Heart left ventricle (tissue), 16 donors: ENCODE results near the gene LRMDA. TPM values are rescaled to one million over a fixed set of nuclear protein-coding genes. Genes with fewer than 3 reads are reported as not detected.

ENCODE experiments used
- ATAC-seq, 4 donors: fragments of 200-7000 bp; cut with Tn5 transposase; one replicate each; pipeline ENCODE4 v1.9.1; 2020 to 2022; ENCODE audit warnings: moderate library complexity in 4 of 4, mild to moderate bottlenecking in 3 of 4, moderate number of reproducible peaks in 1 of 4
- DNase-seq, 5 donors: peaks; one replicate each; pipeline ENCODE4 v3.0.0-alpha.2; 2020
- H3K27ac ChIP-seq, 12 donors: fragments of 200-600 bp; sonication (generic) in 4 of 12; one replicate each; pipeline versions ENCODE4 v1.5.0 to v1.8.0; 2016 to 2022; ENCODE audit warnings: mild to moderate bottlenecking in 2 of 12
- H3K27me3 ChIP-seq, 9 donors: fragments of 200-600 bp; sonication (generic) in 2 of 9; one replicate each; pipeline versions ENCODE4 v1.5.1 to v1.8.0; 2016 to 2022; ENCODE audit warnings: mild to moderate bottlenecking in 3 of 9
- H3K36me3 ChIP-seq, 9 donors: fragments of 200-600 bp; sonication (generic) in 2 of 9; one replicate each; pipeline versions ENCODE4 v1.5.0 to v1.8.0; 2018 to 2022; ENCODE audit warnings: mild to moderate bottlenecking in 2 of 9
- H3K4me1 ChIP-seq, 12 donors: fragments of 200-600 bp; sonication (generic) in 4 of 12; one replicate each; pipeline versions ENCODE4 v1.5.0 to v1.8.0; 2016 to 2022; ENCODE audit warnings: mild to moderate bottlenecking in 3 of 12
- H3K4me3 ChIP-seq, 12 donors: fragments of 200-600 bp; sonication (generic) in 4 of 12; one replicate each; pipeline versions ENCODE4 v1.5.0 to v1.8.0; 2017 to 2022; ENCODE audit warnings: mild to moderate bottlenecking in 9 of 12, moderate library complexity in 4 of 12
- H3K9me3 ChIP-seq, 12 donors: fragments of 200-600 bp; sonication (generic) in 4 of 12; one replicate each; pipeline versions ENCODE4 v1.5.0 to v1.8.0; 2016 to 2022; ENCODE audit warnings: mild to moderate bottlenecking in 1 of 12
- CTCF ChIP-seq, 12 donors: fragments of 200-600 bp; sonication (generic) in 4 of 12; IDR thresholded peaks; one replicate each; pipeline versions ENCODE4 v1.5.0 to v1.8.0; 2018 to 2022; ENCODE audit warnings: antibody characterized with exemption in 12 of 12, mild to moderate bottlenecking in 5 of 12
- POLR2A ChIP-seq, 2 donors: fragments of 450-650 bp; IDR thresholded peaks; one replicate each; pipeline ENCODE4 v1.6.1; 2017; ENCODE audit warnings: antibody characterized with exemption in 2 of 2, mild to moderate bottlenecking in 2 of 2, moderate library complexity in 2 of 2
- WGBS, 4 donors: extraction: QIAGEN DNeasy Blood & Tissue Kit in 2 of 4; methylation state at CpG; one replicate each; pipeline versions ENCODE4 v1.1.5 to v1.1.7; 2013 to 2018; 5-methylcytosine and 5-hydroxymethylcytosine counted together
- intact Hi-C, 10 donors: fragments of 100-400 bp; cut with DNase I; formaldehyde crosslinking; loops; one replicate each; pipeline versions ENCODE4 v1.11.1 to v1.14.2; 2022
- polyA plus RNA-seq, 2 donors: library from polyadenylated mRNA; stranded (reverse); fragments of 200-250 nt; gene quantifications; one replicate each; pipeline ENCODE4 v1.2.3, GENCODE V29; 2013
- total RNA-seq, 9 donors: library from RNA; depleted of rRNA in 2 of 9; stranded (reverse); fragments of >200 nt in 2 of 9; fragmentation: NEBNext Ultra II Directional in 3 of 9; extraction: Animal tissue kit (Norgen Biotek cat#: 25700) in 3 of 9; gene quantifications; one replicate each; pipeline versions ENCODE4 v1.1.0 to v1.2.4, GENCODE V29; 2016 to 2023
- donor health status: ischemic (EF 13 %, LVEDD 7.1; RV severe dilation, severe dysfunction).
- donor health status: healthy with polysubstance abuse.
- donor health status: DM: no; HTN: yes; CAD: no.
- donor health status: DM: no; HTN: no; CAD: no.
- donor health status: ischemic (EF 25% LVEDD 6.9; RV normal size, moderate dysfunction).
- donor health status: ischemic (EF 25% LVEDD 5.7; RV mildly dilated, moderate dysfunction).
- donor health status: healthy.
- donor health status: DM: yes; HTN: yes; CAD: no.
- donor health status: ischemic (EF 35%, LVEDD 5.7; RV mildly dilated, moderate dysfunction).
- donor health status: nonischemic (EF 11% LVEDD 7.7; RV severe dilation, severe dysfunction).
- donor health status: DM: yes; HTN: yes; CAD: no.
- donor health status: PGD.
- donor health status: ischemic (EF 29% LVEDD 5.4; RV normal size, mild dysfunction).
- donor health status: nonischemic (EF 23%, LVEDD 6.1; RV moderate dilation, normal function).

Gene LRMDA
- total and polyA plus RNA-seq, 11 donors, result 2.4 to 34.4 (median 14.9) TPM

DNA sequence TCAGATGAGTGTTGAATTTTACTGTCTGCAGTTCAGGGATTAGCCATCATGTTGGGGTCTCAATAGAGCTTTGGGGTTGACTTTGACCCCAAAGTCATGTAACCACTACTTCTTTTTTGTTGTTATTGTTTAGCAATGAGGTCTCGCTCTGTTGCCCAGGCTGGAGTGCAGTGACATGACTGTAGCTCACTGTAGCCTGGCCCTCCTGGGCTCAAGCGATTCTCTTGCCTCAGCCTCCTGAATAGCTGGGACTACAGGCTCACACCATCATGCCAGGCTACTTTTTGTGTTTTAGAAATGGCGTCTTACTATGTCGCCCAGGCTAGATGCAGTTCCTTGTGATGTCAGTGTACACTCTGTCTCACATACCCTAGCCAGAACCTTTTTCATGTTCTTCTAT is 598.4 kb downstream of the LRMDA start:
- DNase-seq (no peak), ATAC-seq (no peak)
- H3K9me3 ChIP-seq, result no peaks in the 10 kb centered on the region
- intact Hi-C loops, result loop anchor here in 5 of 10 donors (10.0 kb wide), 6 partner anchors 105 to 975 kb away; no protein-coding TSS in a partner anchor
- H3K27ac ChIP-seq, result no peak overlapping the region
- no peak overlapping the region for H3K4me3 ChIP-seq
- H3K4me1 ChIP-seq, result peaks cover 0 to 10% (median 1%) of the 10 kb centered on the region in 12 donors
- 98 to 99% (median 99%) methylated on average over 4 of the region's 4 CpGs for WGBS, 4 donors
- no peaks in the 10 kb centered on the region for H3K27me3 ChIP-seq
- no peak for TF ChIP-seq POLR2A (IDR thresholded peaks at IDR 0.05)
- no peak for TF ChIP-seq CTCF (IDR thresholded peaks at IDR 0.05)
- H3K36me3 ChIP-seq, result no peaks in the 10 kb centered on the region

- intact Hi-C loops, result loop anchor here in 5 of 10 donors (10.0 kb wide), 6 partner anchors 106 to 974 kb away; no protein-coding TSS in a partner anchor
- no peaks in the 10 kb centered on the region for H3K27me3 ChIP-seq
Observed at GRCh38 chr10:76031099-76031498, 599.7 kb downstream of the LRMDA start.

GRCh38 chr10:76031769-76032699 is 600.6 kb downstream of the LRMDA start:
- Histone ChIP-seq H3K27ac (no peak overlapping the region), H3K9me3 (no peaks in the 10 kb centered on the region), H3K4me1 (peaks cover 0 to 19% (median 7%) of the 10 kb centered on the region in 12 donors), H3K36me3 (no peaks in the 10 kb centered on the region), H3K27me3 (no peaks in the 10 kb centered on the region), H3K4me3 (no peak overlapping the region)
- DNase-seq (no peak), ATAC-seq (no peak)
- TF ChIP-seq CTCF (IDR thresholded peaks at IDR 0.05) (no peak), POLR2A (IDR thresholded peaks at IDR 0.05) (no peak)
- WGBS, 4 donors, result 90 to 93% (median 92%) methylated on average over 14 of the region's 14 CpGs
- intact Hi-C loops, result loop anchor here in 5 of 10 donors (10.0 kb wide), 6 partner anchors 107 to 973 kb away; no protein-coding TSS in a partner anchor

More at GRCh38 chr10:76031099-76031498, 599.7 kb downstream of the LRMDA start:
- ATAC-seq, result no peak
- TF ChIP-seq CTCF (IDR thresholded peaks at IDR 0.05), result no peak
- no peak for TF ChIP-seq POLR2A (IDR thresholded peaks at IDR 0.05)
- Histone ChIP-seq H3K4me3 (no peak overlapping the region), H3K4me1 (peaks cover 0 to 15% (median 7%) of the 10 kb centered on the region in 12 donors), H3K36me3 (no peaks in the 10 kb centered on the region), H3K27ac (no peak overlapping the region), H3K9me3 (no peaks in the 10 kb centered on the region)
- DNase-seq, result no peak
- 85 to 94% (median 91%) methylated on average over 2 of the region's 2 CpGs for WGBS, 4 donors

DNA sequence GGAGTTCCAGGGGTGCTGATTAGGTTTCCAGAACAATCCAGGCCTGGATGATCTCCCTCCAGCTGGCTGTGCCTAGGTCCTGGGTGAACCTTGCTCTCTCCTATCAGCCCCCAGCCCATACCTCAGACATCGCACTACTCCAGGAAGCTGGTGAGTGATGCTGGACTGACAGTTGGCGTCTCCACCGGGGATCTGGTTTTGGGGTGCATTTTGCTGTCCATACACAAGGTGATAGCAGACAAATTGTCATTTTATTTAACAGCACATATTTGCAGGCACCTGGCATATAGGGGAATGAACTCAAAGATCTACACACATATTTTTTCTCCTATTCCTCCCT is 601.2 kb downstream of the LRMDA start:
- intact Hi-C loops, result loop anchor here in 5 of 10 donors (10.0 kb wide), 6 partner anchors 108 to 972 kb away; no protein-coding TSS in a partner anchor
- no peaks in the 10 kb centered on the region for H3K36me3 ChIP-seq
- peaks cover 0 to 19% (median 7%) of the 10 kb centered on the region in 12 donors for H3K4me1 ChIP-seq
- no peak overlapping the region for H3K27ac ChIP-seq
- no peak overlapping the region for H3K4me3 ChIP-seq
- WGBS, 4 donors, result 73 to 90% (median 88%) methylated on average over 3 of the region's 3 CpGs
- DNase-seq, result no peak
- TF ChIP-seq POLR2A (IDR thresholded peaks at IDR 0.05), result no peak
- no peak for TF ChIP-seq CTCF (IDR thresholded peaks at IDR 0.05)
- no peak for ATAC-seq
- no peaks in the 10 kb centered on the region for H3K9me3 ChIP-seq
- H3K27me3 ChIP-seq, result no peaks in the 10 kb centered on the region
